ENCODE results near the gene AMOTL1. TPM values are rescaled to one million over a fixed set of nuclear protein-coding genes. Genes with fewer than 3 reads are reported as not detected.

The AMOTL1 gene
- total and polyA plus RNA-seq, 2 of the 8 experiments (the other 6 are each of a cell fraction or from before 2014, with no cell fraction given): 9.0 to 27.6 TPM

DNA sequence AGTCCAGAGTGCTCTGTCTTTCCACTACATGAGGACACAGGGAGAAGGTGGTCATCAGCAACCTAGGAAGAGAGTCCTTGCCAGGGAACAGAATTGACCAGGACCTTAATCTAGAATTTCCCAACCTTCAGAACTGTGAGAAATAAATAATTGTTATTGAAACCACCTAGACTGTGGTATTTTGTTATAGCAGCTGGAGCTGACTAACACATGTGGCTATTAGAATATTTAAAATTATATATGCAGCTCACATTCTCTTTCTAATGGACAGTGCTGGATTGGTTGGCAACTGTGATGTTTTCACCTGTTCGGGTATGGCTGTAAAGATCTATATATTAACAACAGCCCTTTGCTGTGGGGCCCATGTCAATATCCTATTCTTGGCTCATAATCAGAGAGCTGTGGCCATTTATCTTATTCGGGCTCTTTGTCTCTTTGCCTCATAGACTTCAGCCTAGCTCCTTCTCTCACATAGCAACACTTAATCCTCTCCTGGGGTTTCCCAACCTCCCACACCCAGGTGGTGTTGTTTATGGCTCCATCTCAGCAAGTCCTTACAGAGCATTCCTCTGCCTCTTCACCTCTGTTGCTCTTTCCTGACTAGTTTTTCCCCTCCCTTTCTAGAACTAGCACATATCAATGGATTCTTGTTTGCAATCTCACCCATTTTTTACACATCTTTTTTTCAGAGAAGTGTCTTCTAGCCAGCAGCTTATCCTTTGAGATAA is 46.4 kb upstream of the AMOTL1 start:
- Histone ChIP-seq H3K23me2 (ENCODE audit: low read depth, low read length) (no peaks in the 10 kb centered on the region), H3K56ac (replicated peaks; ENCODE audit: insufficient read length, low read depth, low read length) (no peak overlapping the region), H2BK12ac (ENCODE audit: low read depth, low read length) (no peak overlapping the region), H2AFZ (ENCODE audit: low read length) (no peak overlapping the region), H4K5ac (ENCODE audit: insufficient read length, low read depth, low read length) (no peak overlapping the region), H3K23ac (ENCODE audit: insufficient read length) (no peak overlapping the region), H2AK5ac (ENCODE audit: low read depth, low read length) (no peak overlapping the region), H3K27ac (ENCODE audit: low read depth, low read length) (no peak overlapping the region), H3K4ac (replicated peaks; ENCODE audit: insufficient read length, low read depth, low read length) (no peak overlapping the region), H3K4me1 (replicated peaks in 1 of 4; ENCODE audit: control insufficient read depth in 3 of 4, insufficient read depth in 4 of 4, low read length in 3 of 4) (peaks cover 0 to 2% (median 0%) of the 10 kb centered on the region in 4 experiments; a peak in 1 of 7 replicates), H3K14ac (ENCODE audit: insufficient read length) (no peak overlapping the region), H3K18ac (ENCODE audit: extremely low read depth, low read length) (no peak overlapping the region), H3K79me2 (ENCODE audit: control insufficient read depth in 1 of 2, insufficient read depth in 2 of 2, low read length in 2 of 2) (no peaks in the 10 kb centered on the region), H2BK120ac (replicated peaks; ENCODE audit: low read depth, low read length) (no peak overlapping the region), H4K91ac (replicated peaks; ENCODE audit: insufficient read length, low read length) (no peak overlapping the region), H4K20me1 (replicated peaks in 1 of 2; ENCODE audit: control insufficient read depth in 1 of 2, insufficient read depth in 2 of 2, low read length in 2 of 2) (no peaks in the 10 kb centered on the region), H3K27me3 (replicated peaks in 1 of 4; ENCODE audit: control insufficient read depth in 3 of 4, extremely low read depth in 1 of 4, insufficient read depth in 3 of 4, low read length in 3 of 4) (no peaks in the 10 kb centered on the region), H3K4me2 (ENCODE audit: insufficient read depth in 1 of 2, low read depth in 2 of 2, low read length in 2 of 2) (no peak overlapping the region), H3K79me1 (ENCODE audit: low read depth, low read length) (no peaks in the 10 kb centered on the region), H4K8ac (ENCODE audit: extremely low read depth, insufficient read depth, low read length) (no peak overlapping the region), H3K9ac (replicated peaks in 1 of 4; ENCODE audit: extremely low read depth in 1 of 4, low read depth in 3 of 4, low read length in 3 of 4) (no peak overlapping the region), H2BK15ac (ENCODE audit: low read length) (no peak overlapping the region), H3K36me3 (ENCODE audit: control insufficient read depth in 2 of 4, insufficient read depth in 4 of 4, low read length in 3 of 4) (no peaks in the 10 kb centered on the region), H2BK20ac (ENCODE audit: low read length) (no peak overlapping the region), H3K4me3 (ENCODE audit: extremely low read depth in 1 of 4, insufficient read depth in 2 of 4, low read depth in 3 of 4, low read length in 4 of 4) (no peak overlapping the region), H2BK5ac (ENCODE audit: low read depth, low read length) (no peak overlapping the region), H3K9me3 (ENCODE audit: insufficient read depth in 2 of 2, low read depth in 1 of 2, low read length in 1 of 2) (peaks cover 0 to 2% of the 10 kb centered on the region in 2 experiments; a peak in 1 of 4 replicates)
- CTCF ChIA-PET (ENCODE audit: partially characterized antibody): interaction anchor here (1.2 to 3.3 kb wide), 3 partner anchors 12 to 99 kb away, joined by 3 to 19 read pairs (median 4); no protein-coding TSS in a partner anchor
- DNase-seq (ENCODE audit: low read depth in 1 of 2, low spot score in 2 of 2): no peak
- POLR2A ChIA-PET (ENCODE audit: partially characterized antibody): interaction anchor here (1.0 to 1.2 kb wide), 2 partner anchors 47 to 56 kb away, joined by 3 to 4 read pairs; no protein-coding TSS in a partner anchor
- no peak for TF ChIP-seq FOSL1 (IDR thresholded peaks at IDR 0.05; ENCODE audit: insufficient read depth, low read depth, low read length)
- FAIRE-seq: no peak
- WGBS, 2 experiments (ENCODE audit: extremely low coverage in 1 of 2, insufficient coverage in 1 of 2, insufficient read length in 1 of 2, insufficient replicate concordance in 2 of 2, low coverage in 1 of 2, low lambda C conversion rate in 2 of 2, missing lambda C conversion rate in 1 of 2): 85% methylated on average over 2 of the region's 2 CpGs; no CpG with 5 or more reads in 1 of the 2 experiments
